GM19035 (cell line): ENCODE measurements around the gene PARD3.

ENCODE experiments used
- ATAC-seq: cut with Tn5 transposase; IDR thresholded peaks from one replicate; pipeline ENCODE4 v1.9.1; 2021; ENCODE audit not compliant: unreplicated experiment

PARD3 gene

GRCh38 chr10:34181553-34182300 lies 633.4 kb downstream of the PARD3 start:
- no peak for ATAC-seq

GRCh38 chr10:34180749-34181148 lies 634.3 kb downstream of the PARD3 start:
- no peak for ATAC-seq

- no peak for ATAC-seq
Observed at GRCh38 chr10:34179280-34179679, 635.8 kb downstream of the PARD3 start.

- ATAC-seq: no peak
Observed at GRCh38 chr10:34178756-34179155, 636.3 kb downstream of the PARD3 start.

- ATAC-seq: no peak
Observed at GRCh38 chr10:34178196-34178595, 636.9 kb downstream of the PARD3 start.

GRCh38 chr10:34177445-34177844 lies 637.7 kb downstream of the PARD3 start:
- ATAC-seq: no peak

GRCh38 chr10:34176351-34176750 lies 638.7 kb downstream of the PARD3 start:
- no peak for ATAC-seq

- no peak for ATAC-seq
Observed at GRCh38 chr10:34175121-34175520, 640.0 kb downstream of the PARD3 start.

GRCh38 chr10:34172936-34173533 lies 642.1 kb downstream of the PARD3 start:
- ATAC-seq: no peak

- ATAC-seq: no peak
Observed at GRCh38 chr10:34171957-34172527, 643.1 kb downstream of the PARD3 start.

GRCh38 chr10:34169677-34170076 lies 645.4 kb downstream of the PARD3 start:
- ATAC-seq: no peak

GRCh38 chr10:34169131-34169530 lies 646.0 kb downstream of the PARD3 start:
- ATAC-seq: no peak

GRCh38 chr10:34168439-34168838 lies 646.7 kb downstream of the PARD3 start:
- no peak for ATAC-seq

GRCh38 chr10:34166823-34167222 lies 648.3 kb downstream of the PARD3 start:
- ATAC-seq: no peak

- no peak for ATAC-seq
Observed at GRCh38 chr10:34166354-34166753, 648.7 kb downstream of the PARD3 start.

GRCh38 chr10:34164029-34164428 lies 651.1 kb downstream of the PARD3 start:
- no peak for ATAC-seq

- no peak for ATAC-seq
Observed at GRCh38 chr10:34163075-34163905, 651.8 kb downstream of the PARD3 start.

- no peak for ATAC-seq
Observed at GRCh38 chr10:34161777-34162370, 653.2 kb downstream of the PARD3 start.

GRCh38 chr10:34160595-34160994 lies 654.5 kb downstream of the PARD3 start:
- ATAC-seq: no peak

- ATAC-seq: no peak
Observed at GRCh38 chr10:34157501-34157900, 657.6 kb downstream of the PARD3 start.

- no peak for ATAC-seq
Observed at GRCh38 chr10:34156781-34157425, 658.2 kb downstream of the PARD3 start.
